Neuronal stem cell (in vitro differentiated cells): ENCODE results near the gene AHRR.

Source experiments
- DNase-seq: peaks from one replicate; pipeline ENCODE4 v3.0.0-alpha.2; 2013; ENCODE audit warnings: low spot score
- H2AFZ ChIP-seq: one replicate; pipeline ENCODE4 v1.6.1; 2013; ENCODE audit warnings: mild to moderate bottlenecking, low read length, inconsistent platforms
- H2AK5ac ChIP-seq: 2 replicates; pipeline ENCODE4 v1.6.1; 2013; ENCODE audit warnings: low read depth, mild to moderate bottlenecking, inconsistent platforms, low read length, moderate library complexity, mixed read lengths
- H2BK120ac ChIP-seq: 2 replicates; pipeline ENCODE4 v1.6.1; 2013; ENCODE audit warnings: low read depth, mild to moderate bottlenecking, inconsistent platforms, low read length, moderate library complexity, mixed read lengths
- H2BK12ac ChIP-seq: one replicate; pipeline ENCODE4 v1.6.1; 2013; ENCODE audit warnings: low read length, inconsistent platforms
- H2BK15ac ChIP-seq: 2 replicates; pipeline ENCODE4 v1.6.1; 2013; ENCODE audit warnings: mild to moderate bottlenecking, low read length, inconsistent platforms, mixed read lengths
- H2BK5ac ChIP-seq: one replicate; pipeline ENCODE4 v1.6.1; 2013; ENCODE audit warnings: inconsistent platforms, mild to moderate bottlenecking, low read length, moderate library complexity
- H3K14ac ChIP-seq: one replicate; pipeline ENCODE4 v1.6.1; 2013; ENCODE audit warnings: low read length, inconsistent platforms
- H3K18ac ChIP-seq: 2 replicates; pipeline ENCODE4 v1.6.1; 2013; ENCODE audit warnings: low read length, inconsistent platforms
- H3K23ac ChIP-seq: 2 replicates; pipeline ENCODE4 v1.6.1; 2013; ENCODE audit warnings: low read depth, mild to moderate bottlenecking, mixed read lengths, low read length, inconsistent platforms; ENCODE audit not compliant: poor library complexity
- H3K27ac ChIP-seq: replicated peaks from 3 replicates; pipeline ENCODE4 v1.5.1; 2013; ENCODE audit warnings: low read length, inconsistent platforms
- H3K27me3 ChIP-seq, 3 experiments: 2 replicates each; pipeline ENCODE4 v1.6.1; 2013; ENCODE audit warnings: low read length in 3 of 3, mild to moderate bottlenecking in 2 of 3, inconsistent platforms in 1 of 3, low read depth in 1 of 3, mixed read lengths in 1 of 3, moderate library complexity in 1 of 3; ENCODE audit not compliant: control insufficient read depth in 3 of 3, insufficient read depth in 3 of 3
- H3K36me3 ChIP-seq, 2 donors: replicated peaks in 1 of 2; 2 replicates each; pipeline ENCODE4 v1.6.1; 2013; ENCODE audit warnings: low read length in 2 of 2; ENCODE audit not compliant: control insufficient read depth in 2 of 2, insufficient read depth in 2 of 2
- H3K4ac ChIP-seq: 2 replicates; pipeline ENCODE4 v1.6.1; 2013; ENCODE audit warnings: inconsistent platforms, mild to moderate bottlenecking, low read length, moderate library complexity
- H3K4me1 ChIP-seq, 2 donors: 1 replicate in 1 of 2; 2 replicates in 1 of 2; pipeline ENCODE4 v1.6.1; 2013; ENCODE audit warnings: low read length in 2 of 2, low read depth in 1 of 2; ENCODE audit not compliant: control insufficient read depth in 2 of 2, insufficient read depth in 1 of 2
- H3K4me2 ChIP-seq: one replicate; pipeline ENCODE4 v1.6.1; 2013; ENCODE audit warnings: mild to moderate bottlenecking, low read length, inconsistent platforms; ENCODE audit not compliant: insufficient read depth, poor library complexity, severe bottlenecking
- H3K4me3 ChIP-seq, 2 donors: 2 replicates each; pipeline ENCODE4 v1.5.1; 2013; ENCODE audit warnings: low read length in 2 of 2, mild to moderate bottlenecking in 2 of 2, inconsistent platforms in 1 of 2, moderate library complexity in 1 of 2
- H3K79me1 ChIP-seq: one replicate; pipeline ENCODE4 v1.6.1; 2013; ENCODE audit warnings: low read depth, mild to moderate bottlenecking, inconsistent platforms, low read length, moderate library complexity
- H3K9ac ChIP-seq: one replicate; pipeline ENCODE4 v1.6.1; 2013; ENCODE audit warnings: mild to moderate bottlenecking, low read depth, low read length, inconsistent platforms; ENCODE audit not compliant: poor library complexity
- H3K9me3 ChIP-seq, 2 donors: replicated peaks in 1 of 2; 2 replicates each; pipeline versions ENCODE3 to v1.6.1; 2013; ENCODE audit warnings: low read length in 2 of 2, mild to moderate bottlenecking in 2 of 2, inconsistent platforms in 1 of 2, low read depth in 1 of 2, mixed read lengths in 1 of 2, moderate library complexity in 1 of 2; ENCODE audit not compliant: control insufficient read depth in 2 of 2, insufficient read depth in 1 of 2
- H4K8ac ChIP-seq: one replicate; pipeline ENCODE4 v1.6.1; 2013; ENCODE audit warnings: low read depth, mild to moderate bottlenecking, inconsistent platforms, low read length, moderate library complexity
- H4K91ac ChIP-seq: one replicate; pipeline ENCODE4 v1.6.1; 2013; ENCODE audit warnings: low read length, low read depth, mild to moderate bottlenecking, inconsistent platforms; ENCODE audit not compliant: poor library complexity
- WGBS, 2 donors: extraction: QIAGEN DNeasy Blood & Tissue Kit; methylation state at CpG; one replicate each; pipeline ENCODE4 v1.1.7; 2013; ENCODE audit warnings: missing lambda C conversion rate in 2 of 2, mixed read lengths in 1 of 2; ENCODE audit not compliant: insufficient read length in 2 of 2, insufficient replicate concordance in 1 of 2; ENCODE audit errors: extremely low coverage in 2 of 2; 5-methylcytosine and 5-hydroxymethylcytosine counted together

AHRR gene

GRCh38 chr5:371811-372555 lies 50.5 kb downstream of the AHRR start:
- no peak for DNase-seq

GRCh38 chr5:372556-372995 lies 51.1 kb downstream of the AHRR start:
- no CpG with 5 or more reads among the region's 13 CpGs for WGBS, 2 donors

More at GRCh38 chr5:371811-372555, 50.5 kb downstream of the AHRR start:
- Histone ChIP-seq H2AK5ac (no peak overlapping the region), H4K91ac (no peak overlapping the region), H4K8ac (no peak overlapping the region), H3K14ac (no peak overlapping the region), H2BK15ac (peak overlapping the region; percentile 8), H3K18ac (peak overlapping the region; percentile 44), H3K36me3 (no peaks in the 10 kb centered on the region), H2BK120ac (no peak overlapping the region), H3K4ac (no peak overlapping the region), H2AFZ (peak overlapping the region; percentile 46), H3K9me3 (no peaks in the 10 kb centered on the region), H3K4me1 (peaks cover 6 to 20% of the 10 kb centered on the region in 2 donors), H2BK12ac (peak overlapping the region; percentile 19), H3K23ac (no peak overlapping the region), H3K4me3 (no peak overlapping the region), H3K4me2 (no peak overlapping the region), H3K9ac (peak overlapping the region; percentile 70), H3K79me1 (no peaks in the 10 kb centered on the region), H2BK5ac (no peak overlapping the region), H3K27me3 (peaks cover 0 to 63% (median 20%) of the 10 kb centered on the region in 3 experiments), H3K27ac (no peak overlapping the region)
- WGBS, 2 donors, result no CpG with 5 or more reads among the region's 12 CpGs

GRCh38 chr5:372996-373709 lies 51.6 kb downstream of the AHRR start:
- DNase-seq, result no peak
- no CpG with 5 or more reads among the region's 27 CpGs for WGBS, 2 donors

More at GRCh38 chr5:372556-372995, 51.1 kb downstream of the AHRR start:
- H3K23ac ChIP-seq, result no peak overlapping the region
- H4K8ac ChIP-seq, result no peak overlapping the region
- no peak overlapping the region for H2AFZ ChIP-seq
- no peak overlapping the region for H3K18ac ChIP-seq
- H3K4ac ChIP-seq, result no peak overlapping the region
- no peak overlapping the region for H3K27ac ChIP-seq
- H2BK120ac ChIP-seq, result no peak overlapping the region
- no peak overlapping the region for H3K4me2 ChIP-seq
- peaks cover 6 to 20% of the 10 kb centered on the region in 2 donors for H3K4me1 ChIP-seq
- no peak overlapping the region for H4K91ac ChIP-seq
- no peaks in the 10 kb centered on the region for H3K36me3 ChIP-seq
- no peak overlapping the region for H3K14ac ChIP-seq
- peak overlapping the region; percentile 19 for H2BK12ac ChIP-seq
- no peak overlapping the region for H3K9ac ChIP-seq
- H3K9me3 ChIP-seq, result no peaks in the 10 kb centered on the region
- H3K79me1 ChIP-seq, result no peaks in the 10 kb centered on the region
- H3K4me3 ChIP-seq, result no peak overlapping the region
- H2BK15ac ChIP-seq, result peak overlapping the region; percentile 8
- DNase-seq, result no peak
- no peak overlapping the region for H2AK5ac ChIP-seq
- peaks cover 0 to 60% (median 20%) of the 10 kb centered on the region in 3 experiments for H3K27me3 ChIP-seq
- H2BK5ac ChIP-seq, result peak overlapping the region; percentile 15

More at GRCh38 chr5:372996-373709, 51.6 kb downstream of the AHRR start:
- peak overlapping the region; percentile 75 for H3K4me2 ChIP-seq
- H3K27ac ChIP-seq, result no peak overlapping the region
- peak overlapping the region; percentile 15 for H2BK5ac ChIP-seq
- peak overlapping the region in 1 of 2 donors; percentile 18 for H3K4me3 ChIP-seq
- peak overlapping the region; percentile 5 for H4K8ac ChIP-seq
- H3K4me1 ChIP-seq, result peaks cover 6 to 20% of the 10 kb centered on the region in 2 donors
- no peak overlapping the region for H4K91ac ChIP-seq
- peak overlapping the region; percentile 82 for H3K23ac ChIP-seq
- H3K4ac ChIP-seq, result no peak overlapping the region
- H3K36me3 ChIP-seq, result no peaks in the 10 kb centered on the region
- H3K79me1 ChIP-seq, result no peaks in the 10 kb centered on the region
- peak overlapping the region; percentile 87 for H2AFZ ChIP-seq
- H3K9me3 ChIP-seq, result no peaks in the 10 kb centered on the region
- peak overlapping the region; percentile 92 for H3K18ac ChIP-seq
- no peak overlapping the region for H3K14ac ChIP-seq
- H3K9ac ChIP-seq, result peak overlapping the region; percentile 83
- H2BK120ac ChIP-seq, result no peak overlapping the region
- peaks cover 0 to 56% (median 20%) of the 10 kb centered on the region in 3 experiments for H3K27me3 ChIP-seq
- H2BK12ac ChIP-seq, result peak overlapping the region; percentile 88
- peak overlapping the region; percentile 99 for H2BK15ac ChIP-seq
- peak overlapping the region; percentile 76 for H2AK5ac ChIP-seq
